CD4-positive, alpha-beta memory T cell (primary cell): ENCODE results near the gene ANKRD40CL. TPM values are rescaled to one million over a fixed set of nuclear protein-coding genes. Genes with fewer than 3 reads are reported as not detected.

ENCODE experiments used
- CTCF ChIA-PET: fragments of 350-600 bp; sonication (Branson Sonifier 250); formaldehyde crosslinking; loops from one replicate; lab custom pipeline; 2021; ENCODE audit warnings: inconsistent platforms; ENCODE audit not compliant: partially characterized antibody; lab: Charles Lee
- POLR2A ChIA-PET: fragments of 350-600 bp; sonication (Branson Sonifier 250); formaldehyde crosslinking; loops from one replicate; lab custom pipeline; 2021; ENCODE audit not compliant: partially characterized antibody; lab: Charles Lee
- DNase-seq, 5 donors: peaks; one replicate each; pipeline versions ENCODE4 v3.0.0 to v3.0.0-alpha.2; 2020 to 2022; ENCODE audit warnings: mixed read lengths in 1 of 5
- H3K27ac ChIP-seq: one replicate; pipeline ENCODE4 v1.7.0; 2013; ENCODE audit warnings: low read depth, low read length
- H3K27me3 ChIP-seq: 2 replicates; pipeline ENCODE4 v1.7.0; 2013; ENCODE audit warnings: mild to moderate bottlenecking, low read length, moderate library complexity; ENCODE audit not compliant: insufficient read depth
- H3K36me3 ChIP-seq: 2 replicates; pipeline ENCODE4 v1.7.0; 2013; ENCODE audit warnings: mild to moderate bottlenecking, low read length, moderate library complexity; ENCODE audit not compliant: insufficient read depth
- H3K4me1 ChIP-seq: 2 replicates; pipeline ENCODE4 v1.7.0; 2013; ENCODE audit warnings: mild to moderate bottlenecking, low read length, moderate library complexity; ENCODE audit not compliant: insufficient read depth
- H3K4me3 ChIP-seq, 2 donors: one replicate each; pipeline ENCODE4 v1.7.0; 2013; ENCODE audit warnings: low read length in 2 of 2, mild to moderate bottlenecking in 1 of 2
- H3K9me3 ChIP-seq, 2 donors: one replicate each; pipeline ENCODE4 v1.7.0; 2013; ENCODE audit warnings: low read length in 2 of 2, control low read depth in 1 of 2; ENCODE audit not compliant: control insufficient read depth in 1 of 2
- H3K27ac Mint-ChIP-seq, 7 donors: one replicate each; pipeline ENCODE4 v1.8.0; 2020 to 2021; ENCODE audit warnings: mixed read lengths in 7 of 7, mild to moderate bottlenecking in 6 of 7, inconsistent platforms in 3 of 7, moderate library complexity in 3 of 7
- H3K27me3 Mint-ChIP-seq, 2 donors: one replicate each; pipeline ENCODE4 v1.8.0; 2020 to 2021; ENCODE audit warnings: mixed read lengths in 2 of 2
- H3K36me3 Mint-ChIP-seq, 2 donors: one replicate each; pipeline ENCODE4 v1.8.0; 2020 to 2021; ENCODE audit warnings: mixed read lengths in 2 of 2, inconsistent platforms in 1 of 2, mild to moderate bottlenecking in 1 of 2
- H3K4me1 Mint-ChIP-seq, 4 donors: one replicate each; pipeline ENCODE4 v1.8.0; 2020 to 2021; ENCODE audit warnings: mixed read lengths in 4 of 4, mild to moderate bottlenecking in 1 of 4
- H3K4me3 Mint-ChIP-seq, 8 donors: one replicate each; pipeline ENCODE4 v1.8.0; 2020 to 2021; ENCODE audit warnings: mixed read lengths in 8 of 8, mild to moderate bottlenecking in 7 of 8, moderate library complexity in 6 of 8, inconsistent platforms in 3 of 8
- H3K9me3 Mint-ChIP-seq, 8 donors: one replicate each; pipeline ENCODE4 v1.8.0; 2020 to 2021; ENCODE audit warnings: mixed read lengths in 8 of 8, mild to moderate bottlenecking in 5 of 8, inconsistent platforms in 3 of 8, moderate library complexity in 1 of 8
- intact Hi-C: fragments of 100-400 bp; cut with micrococcal nuclease; formaldehyde crosslinking; loops from one replicate; pipeline ENCODE4 v1.15.1; 2023
- polyA plus RNA-seq, 2 donors: library from polyadenylated mRNA; unstranded; fragments of 300-500 nt; fragmentation: Illumina TruSeq; gene quantifications; one replicate each; pipeline ENCODE4 v1.2.3, GENCODE V29; 2021
- total RNA-seq, 2 experiments: library from RNA; stranded (reverse); gene quantifications; one replicate each; pipeline ENCODE4 v1.2.3, GENCODE V29; 2021

The ANKRD40CL gene
- total and polyA plus RNA-seq, 4 experiments from 2014 or later = not detected

DNA sequence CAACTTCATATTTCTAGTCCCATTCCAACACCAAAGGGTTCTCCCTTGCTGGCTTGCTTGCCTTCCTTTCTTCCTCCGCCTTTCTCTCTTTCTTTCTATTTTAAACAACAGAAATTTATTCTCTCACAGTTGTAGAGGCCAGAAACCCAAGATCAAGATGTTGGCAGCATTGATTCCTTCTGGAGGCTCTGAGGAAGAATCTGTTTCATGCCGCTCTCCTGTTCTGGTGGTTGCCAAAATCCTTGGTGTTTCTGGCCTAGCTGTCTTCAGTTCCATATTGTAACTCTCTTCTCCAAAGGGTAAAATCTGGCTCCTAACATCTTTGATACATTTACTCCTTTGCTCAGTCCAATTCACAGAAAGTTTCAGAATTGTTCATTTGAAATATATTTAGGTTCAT lies 3.0 kb upstream of the ANKRD40CL start:
- no peak overlapping the region for H3K27ac ChIP-seq

DNA sequence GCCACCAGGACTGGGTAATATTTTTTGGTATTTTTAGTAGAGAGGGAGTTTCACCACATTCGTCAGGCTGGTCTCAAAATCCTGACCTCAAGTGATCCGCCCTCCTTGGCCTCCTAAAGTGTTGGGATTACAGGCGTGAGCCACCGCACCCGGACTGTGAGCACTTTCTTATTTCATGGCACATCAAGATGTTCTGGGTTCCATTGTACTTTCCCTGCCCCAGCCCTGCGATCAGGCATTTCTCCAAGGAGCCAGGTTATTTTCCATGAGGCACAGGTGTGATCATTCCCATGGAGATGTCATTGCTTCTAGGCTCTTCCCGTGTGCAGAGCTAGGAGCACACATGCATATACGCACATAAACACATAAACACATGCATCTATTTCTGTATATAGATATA lies 2.6 kb upstream of the ANKRD40CL start:
- intact Hi-C loops = no loop called here
- Histone ChIP-seq H3K27ac (no peak overlapping the region), H3K4me3 (no peak overlapping the region), H3K9me3 (no peaks in the 10 kb centered on the region), H3K27me3 (no peaks in the 10 kb centered on the region), H3K4me1 (no peaks in the 10 kb centered on the region), H3K36me3 (no peaks in the 10 kb centered on the region)
- Mint-ChIP-seq H3K4me3 (no peak overlapping the region), H3K27me3 (peaks cover under 1 to 2% of the 10 kb centered on the region in 2 donors), H3K36me3 (no peaks in the 10 kb centered on the region), H3K4me1 (peaks cover 0 to 8% (median 0%) of the 10 kb centered on the region in 4 donors), H3K9me3 (peaks cover 0 to 1% (median 0%) of the 10 kb centered on the region in 8 donors), H3K27ac (no peak overlapping the region)
- ChIA-PET POLR2A (no interaction called here), CTCF (interaction anchor here (1.0 to 1.1 kb wide), 2 partner anchors 13 to 14 kb away, joined by 3 to 5 read pairs; no protein-coding TSS in a partner anchor)
- DNase-seq = no peak

More for the DNA sequence above, 3.0 kb upstream of the ANKRD40CL start:
- H3K4me3 Mint-ChIP-seq = no peak overlapping the region
- no peak overlapping the region for H3K4me3 ChIP-seq
- no peaks in the 10 kb centered on the region for H3K36me3 ChIP-seq
- ChIA-PET CTCF (no interaction called here), POLR2A (no interaction called here)
- H3K27me3 Mint-ChIP-seq = peaks cover 0 to 2% of the 10 kb centered on the region in 2 donors
- H3K27me3 ChIP-seq = no peaks in the 10 kb centered on the region
- no peak for DNase-seq
- H3K4me1 Mint-ChIP-seq = peaks cover 0 to 8% (median 0%) of the 10 kb centered on the region in 4 donors
- H3K9me3 ChIP-seq = no peaks in the 10 kb centered on the region
- H3K9me3 Mint-ChIP-seq = peaks cover 0 to 1% (median 0%) of the 10 kb centered on the region in 8 donors
- no peaks in the 10 kb centered on the region for H3K36me3 Mint-ChIP-seq
- intact Hi-C loops = no loop called here
- no peaks in the 10 kb centered on the region for H3K4me1 ChIP-seq
- no peak overlapping the region for H3K27ac Mint-ChIP-seq

DNA sequence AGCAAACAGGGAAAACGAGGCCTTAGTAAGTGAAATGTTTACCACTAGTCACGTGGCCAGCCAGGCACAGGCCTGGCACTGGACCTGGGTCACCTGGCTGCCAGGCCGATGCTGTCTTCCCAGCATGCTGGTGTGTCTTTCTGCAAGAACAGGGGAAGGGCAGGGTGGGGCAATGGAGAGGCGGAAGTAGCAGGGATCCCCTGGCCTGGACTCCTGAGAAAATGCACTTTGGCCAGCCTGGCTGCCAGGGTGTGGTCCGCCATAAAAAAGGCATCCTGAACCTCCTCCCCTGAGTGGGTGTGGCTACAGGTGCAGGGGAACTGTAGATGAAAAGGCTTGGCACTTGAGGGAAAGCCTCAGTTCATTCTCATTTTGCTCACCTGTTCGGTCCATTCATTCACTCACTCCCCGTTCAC lies 1.0 kb upstream of the ANKRD40CL start:
- Mint-ChIP-seq H3K36me3 (no peaks in the 10 kb centered on the region), H3K9me3 (peaks cover 0 to 1% (median 0%) of the 10 kb centered on the region in 8 donors), H3K27me3 (peaks cover 6 to 8% of the 10 kb centered on the region in 2 donors), H3K4me3 (no peak overlapping the region), H3K4me1 (peaks cover under 1 to 17% (median 4%) of the 10 kb centered on the region in 4 donors), H3K27ac (no peak overlapping the region)
- H3K36me3 ChIP-seq = no peaks in the 10 kb centered on the region
- POLR2A ChIA-PET = interaction anchor here (0.6 kb wide), 1 partner anchor 49 kb away, joined by 3 read pairs; the partner anchor contains the start of gene LUC7L3
- H3K4me1 ChIP-seq = peaks cover 4% of the 10 kb centered on the region
- CTCF ChIA-PET = interaction anchor here (1.1 kb wide), 1 partner anchor 11 kb away, joined by 4 read pairs; no protein-coding TSS in a partner anchor
- H3K4me3 ChIP-seq = no peak overlapping the region
- no peaks in the 10 kb centered on the region for H3K9me3 ChIP-seq
- DNase-seq = no peak
- intact Hi-C loops = no loop called here
- no peak overlapping the region for H3K27ac ChIP-seq
- H3K27me3 ChIP-seq = no peaks in the 10 kb centered on the region

DNA sequence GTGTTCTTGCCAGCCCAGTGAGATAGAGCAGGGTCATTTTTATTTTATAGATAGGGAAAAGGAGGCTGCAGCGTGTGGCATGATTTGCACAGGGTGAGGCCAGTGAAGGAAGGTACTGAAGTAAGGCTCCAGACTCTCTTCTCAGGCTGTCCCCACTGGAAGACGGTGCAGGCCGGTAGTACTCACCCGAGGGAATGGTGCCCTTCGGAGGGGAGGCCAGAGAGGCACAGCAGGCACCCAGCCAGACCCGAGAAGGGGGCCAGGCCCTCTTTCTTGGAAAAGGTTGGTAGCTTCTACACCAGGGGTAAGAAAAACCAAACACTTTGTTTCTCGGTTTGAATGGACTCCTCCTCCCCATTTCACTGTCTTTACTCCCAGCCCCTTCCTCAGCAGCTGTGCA lies 288 bp downstream of the ANKRD40CL start:
- Histone ChIP-seq H3K9me3 (no peaks in the 10 kb centered on the region), H3K27ac (no peak overlapping the region), H3K4me3 (no peak overlapping the region), H3K27me3 (no peaks in the 10 kb centered on the region), H3K36me3 (no peaks in the 10 kb centered on the region), H3K4me1 (peaks cover 7% of the 10 kb centered on the region)
- Mint-ChIP-seq H3K4me3 (peak overlapping the region in 1 of 8 donors; percentile 11), H3K27ac (peak overlapping the region in 1 of 7 donors; percentile 68), H3K27me3 (peaks cover 6 to 8% of the 10 kb centered on the region in 2 donors), H3K4me1 (peaks cover 2 to 21% (median 9%) of the 10 kb centered on the region in 4 donors), H3K36me3 (no peaks in the 10 kb centered on the region), H3K9me3 (peaks cover 0 to 1% (median 0%) of the 10 kb centered on the region in 8 donors)
- POLR2A ChIA-PET = no interaction called here
- CTCF ChIA-PET = interaction anchor here (0.9 to 1.1 kb wide), 2 partner anchors 9 to 16 kb away, joined by 3 to 4 read pairs; no protein-coding TSS in a partner anchor
- no peak for DNase-seq
- intact Hi-C loops = no loop called here

DNA sequence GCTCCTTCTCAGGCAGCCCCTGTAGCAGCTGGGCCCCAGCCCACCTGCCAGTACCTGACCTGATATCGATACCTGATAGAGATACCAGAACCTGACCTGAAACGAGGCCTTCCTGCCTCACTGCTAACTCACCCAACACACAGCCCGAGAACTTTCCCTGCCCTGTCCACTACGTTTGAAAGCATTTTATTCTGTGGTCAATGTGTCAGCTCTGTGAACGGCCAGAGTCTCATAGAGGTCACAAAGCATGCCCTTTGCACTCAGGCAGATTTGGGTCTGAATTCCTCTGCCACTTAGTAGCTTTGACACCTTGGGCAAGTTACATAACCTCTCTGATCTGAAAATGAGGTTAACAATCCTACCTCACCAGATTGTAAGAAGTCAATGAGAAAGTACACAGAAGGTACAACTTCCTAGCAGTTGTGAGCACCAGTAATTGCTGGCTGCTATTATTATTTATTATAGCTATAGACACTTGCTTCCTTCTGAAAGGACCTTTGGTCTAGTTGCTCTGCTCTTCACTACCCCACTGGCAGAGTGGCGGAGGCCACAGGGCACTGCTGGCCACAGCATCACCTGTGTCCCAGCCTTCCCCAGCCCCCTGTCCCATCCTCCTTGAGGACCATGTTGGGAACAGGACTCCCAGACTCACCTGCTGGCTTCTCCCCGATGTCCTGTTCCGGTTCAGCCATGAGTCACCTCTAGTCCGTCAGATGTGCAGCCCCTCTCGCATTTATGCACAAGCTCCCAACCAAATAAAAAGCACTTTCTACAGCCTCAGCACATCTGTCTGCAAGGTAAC lies 895 bp downstream of the ANKRD40CL start:
- Histone ChIP-seq H3K4me3 (no peak overlapping the region), H3K36me3 (no peaks in the 10 kb centered on the region), H3K27me3 (no peaks in the 10 kb centered on the region), H3K9me3 (no peaks in the 10 kb centered on the region), H3K4me1 (peaks cover 7% of the 10 kb centered on the region), H3K27ac (no peak overlapping the region)
- no peaks in the 10 kb centered on the region for H3K36me3 Mint-ChIP-seq
- intact Hi-C loops = no loop called here
- H3K4me3 Mint-ChIP-seq = peak overlapping the region in 2 of 8 donors; percentile 11 to 35
- no peaks in the 10 kb centered on the region for H3K9me3 Mint-ChIP-seq
- H3K27ac Mint-ChIP-seq = peak overlapping the region in 2 of 7 donors; percentile 68 to 75
- no peak for DNase-seq
- peaks cover 6 to 8% of the 10 kb centered on the region in 2 donors for H3K27me3 Mint-ChIP-seq
- ChIA-PET POLR2A (no interaction called here), CTCF (interaction anchor here (0.9 kb wide), 1 partner anchor 9 kb away, joined by 3 read pairs; no protein-coding TSS in a partner anchor)
- H3K4me1 Mint-ChIP-seq = peaks cover 2 to 20% (median 9%) of the 10 kb centered on the region in 4 donors

DNA sequence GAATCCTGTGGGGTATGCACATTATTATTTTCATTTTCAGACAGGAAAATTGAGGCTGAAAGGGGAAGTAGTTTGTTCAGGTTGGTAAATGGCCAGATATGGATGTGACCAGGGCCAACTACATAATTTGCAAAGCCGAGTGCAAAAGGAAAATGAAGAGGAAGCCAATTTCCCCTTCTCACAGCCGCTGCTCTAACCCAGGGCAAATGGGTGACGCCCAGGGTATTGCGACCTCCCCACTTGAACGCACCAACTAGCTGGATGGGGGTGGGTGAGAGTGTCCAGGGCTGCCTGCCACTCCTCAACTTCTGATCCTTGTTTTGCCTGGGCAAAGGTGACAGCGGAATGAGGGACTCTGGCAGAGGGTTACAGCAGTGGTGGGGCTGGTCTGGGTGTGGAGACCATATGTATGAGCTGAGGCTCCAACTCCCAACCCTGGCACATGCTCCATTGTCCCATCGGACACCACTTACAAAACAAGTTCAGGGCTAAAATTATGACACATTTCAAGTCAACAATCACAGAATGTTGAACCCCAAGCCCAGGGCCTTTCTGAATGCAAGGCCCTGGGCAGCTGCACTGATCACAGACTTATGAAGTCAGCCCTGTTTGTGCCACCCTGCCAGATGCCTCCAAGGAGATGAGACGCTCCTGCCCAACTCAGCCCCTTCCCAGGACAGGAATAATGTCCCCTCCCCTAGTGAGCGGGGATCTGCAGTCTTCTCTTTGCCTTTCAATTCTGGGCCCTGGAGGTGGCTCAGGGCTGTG lies 1.7 kb downstream of the ANKRD40CL start:
- H3K4me1 Mint-ChIP-seq = peaks cover 2 to 20% (median 10%) of the 10 kb centered on the region in 4 donors
- no peak overlapping the region for H3K27ac ChIP-seq
- H3K36me3 Mint-ChIP-seq = no peaks in the 10 kb centered on the region
- ChIA-PET CTCF (no interaction called here), POLR2A (no interaction called here)
- H3K9me3 ChIP-seq = no peaks in the 10 kb centered on the region
- no peak overlapping the region for H3K4me3 Mint-ChIP-seq
- H3K4me1 ChIP-seq = peaks cover 7% of the 10 kb centered on the region
- intact Hi-C loops = no loop called here
- H3K27ac Mint-ChIP-seq = peak overlapping the region in 1 of 7 donors; percentile 75
- peaks cover 6 to 8% of the 10 kb centered on the region in 2 donors for H3K27me3 Mint-ChIP-seq
- no peaks in the 10 kb centered on the region for H3K9me3 Mint-ChIP-seq
- H3K27me3 ChIP-seq = no peaks in the 10 kb centered on the region
- no peak for DNase-seq
- no peaks in the 10 kb centered on the region for H3K36me3 ChIP-seq
- H3K4me3 ChIP-seq = no peak overlapping the region

DNA sequence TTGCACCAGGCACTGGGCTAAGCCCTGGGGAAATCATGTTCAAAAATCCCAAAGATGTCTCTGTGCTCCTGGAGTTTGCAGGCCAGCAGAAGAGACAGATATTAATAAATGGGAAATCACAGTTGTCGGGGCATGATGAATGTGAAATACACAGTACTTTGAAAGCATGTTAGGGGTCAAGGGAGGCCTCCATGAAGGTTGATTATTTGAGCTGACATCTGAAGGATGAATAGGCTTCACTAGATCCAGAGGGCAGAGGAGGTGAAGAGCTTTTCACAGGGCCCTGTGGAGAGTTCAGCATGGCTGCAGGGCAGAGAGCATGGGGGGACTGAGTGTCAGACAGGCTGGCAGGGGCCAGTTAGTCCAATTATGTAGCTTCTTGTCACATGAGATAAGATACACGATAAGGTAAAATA lies 2.6 kb downstream of the ANKRD40CL start:
- Histone ChIP-seq H3K27ac (no peak overlapping the region), H3K9me3 (no peaks in the 10 kb centered on the region), H3K27me3 (no peaks in the 10 kb centered on the region), H3K4me1 (peaks cover 7% of the 10 kb centered on the region), H3K4me3 (no peak overlapping the region), H3K36me3 (no peaks in the 10 kb centered on the region)
- no peak for DNase-seq
- Mint-ChIP-seq H3K27ac (no peak overlapping the region), H3K9me3 (no peaks in the 10 kb centered on the region), H3K36me3 (no peaks in the 10 kb centered on the region), H3K27me3 (peaks cover 6 to 8% of the 10 kb centered on the region in 2 donors), H3K4me3 (no peak overlapping the region), H3K4me1 (peaks cover 2 to 20% (median 10%) of the 10 kb centered on the region in 4 donors)
- CTCF ChIA-PET = interaction anchor here (1.5 kb wide), 1 partner anchor 15 kb away, joined by 5 read pairs; no protein-coding TSS in a partner anchor
- intact Hi-C loops = no loop called here
- POLR2A ChIA-PET = no interaction called here
